Activated CD4-positive, alpha-beta memory T cell treated with anti-CD3 and anti-CD28 coated beads for 36 hours (primary cell): ENCODE data around the gene ITIH4. TPM values are rescaled to one million over a fixed set of nuclear protein-coding genes. Genes with fewer than 3 reads are reported as not detected.
"Not testable (repeated sequence)": the region's sequence is repeated elsewhere in the genome, so short reads cannot be mapped to it uniquely, and the experiment has no call there.

ENCODE experiments used
- CTCF ChIA-PET: fragments of 350-600 bp; sonication (Branson Sonifier 250); formaldehyde crosslinking; loops from one replicate; lab custom pipeline; 2021; ENCODE audit warnings: antibody characterized with exemption, inconsistent platforms; lab: Charles Lee
- POLR2A ChIA-PET: fragments of 350-600 bp; sonication (Branson Sonifier 250); formaldehyde crosslinking; loops from one replicate; lab custom pipeline; 2021; ENCODE audit warnings: antibody characterized with exemption; lab: Charles Lee
- DNase-seq: peaks from one replicate; pipeline ENCODE4 v3.0.0-alpha.2; 2020
- H3K27ac Mint-ChIP-seq: one replicate; pipeline ENCODE4 v1.8.0; 2021; ENCODE audit warnings: mixed read lengths
- H3K27me3 Mint-ChIP-seq: one replicate; pipeline ENCODE4 v1.8.0; 2021; ENCODE audit warnings: mixed read lengths
- H3K36me3 Mint-ChIP-seq: one replicate; pipeline ENCODE4 v1.8.0; 2021; ENCODE audit warnings: mixed read lengths
- H3K4me1 Mint-ChIP-seq: one replicate; pipeline ENCODE4 v1.8.0; 2021; ENCODE audit warnings: low read depth, mixed read lengths
- H3K4me3 Mint-ChIP-seq: one replicate; pipeline ENCODE4 v1.8.0; 2021; ENCODE audit warnings: mild to moderate bottlenecking, mixed read lengths
- H3K9me3 Mint-ChIP-seq: one replicate; pipeline ENCODE4 v1.8.0; 2021; ENCODE audit warnings: mixed read lengths
- intact Hi-C: fragments of 100-400 bp; cut with micrococcal nuclease; formaldehyde crosslinking; loops from one replicate; pipeline ENCODE4 v1.15.1; 2023
- total RNA-seq, 2 experiments: library from RNA; stranded (reverse); gene quantifications; one replicate each; pipeline ENCODE4 v1.2.3, GENCODE V29; 2021

Gene ITIH4
- total RNA-seq, 2 experiments from 2014 or later: 4.3 to 6.3 TPM

DNA sequence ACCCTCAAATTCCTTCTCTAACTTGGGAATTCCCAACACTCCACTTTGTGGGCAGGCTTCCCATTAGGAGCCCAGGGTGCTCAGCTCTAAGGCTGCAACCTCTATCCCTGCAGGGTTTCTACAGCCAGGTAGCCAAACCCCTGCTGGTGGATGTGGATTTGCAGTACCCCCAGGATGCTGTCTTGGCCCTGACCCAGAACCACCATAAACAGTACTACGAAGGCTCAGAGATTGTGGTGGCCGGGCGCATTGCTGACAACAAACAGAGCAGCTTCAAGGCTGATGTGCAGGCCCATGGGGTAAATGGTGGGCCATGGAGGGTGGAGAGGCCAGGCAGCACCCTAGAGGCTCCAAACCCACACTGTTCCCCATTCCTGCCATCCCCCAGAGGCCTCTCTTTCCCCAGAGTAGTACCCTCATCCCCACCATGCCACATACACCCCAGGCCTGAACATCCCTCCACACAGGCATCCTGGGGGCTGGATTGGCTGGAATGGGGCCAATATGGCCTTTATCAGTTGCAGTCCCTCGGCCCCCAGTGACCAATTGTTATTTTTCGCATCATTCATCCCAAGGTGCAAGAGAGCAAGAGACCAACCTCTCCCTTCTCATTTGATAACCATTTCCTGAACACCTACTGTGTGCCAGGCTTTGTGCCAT lies 45.4 kb downstream of the ITIH4 start:
- ChIA-PET CTCF (no interaction called here), POLR2A (no interaction called here)
- intact Hi-C loops: no loop called here
- Mint-ChIP-seq H3K4me3 (no peak overlapping the region), H3K27ac (no peak overlapping the region), H3K27me3 (peaks cover 4% of the 10 kb centered on the region), H3K4me1 (no peaks in the 10 kb centered on the region), H3K36me3 (no peaks in the 10 kb centered on the region), H3K9me3 (no peaks in the 10 kb centered on the region)
- no peak for DNase-seq

DNA sequence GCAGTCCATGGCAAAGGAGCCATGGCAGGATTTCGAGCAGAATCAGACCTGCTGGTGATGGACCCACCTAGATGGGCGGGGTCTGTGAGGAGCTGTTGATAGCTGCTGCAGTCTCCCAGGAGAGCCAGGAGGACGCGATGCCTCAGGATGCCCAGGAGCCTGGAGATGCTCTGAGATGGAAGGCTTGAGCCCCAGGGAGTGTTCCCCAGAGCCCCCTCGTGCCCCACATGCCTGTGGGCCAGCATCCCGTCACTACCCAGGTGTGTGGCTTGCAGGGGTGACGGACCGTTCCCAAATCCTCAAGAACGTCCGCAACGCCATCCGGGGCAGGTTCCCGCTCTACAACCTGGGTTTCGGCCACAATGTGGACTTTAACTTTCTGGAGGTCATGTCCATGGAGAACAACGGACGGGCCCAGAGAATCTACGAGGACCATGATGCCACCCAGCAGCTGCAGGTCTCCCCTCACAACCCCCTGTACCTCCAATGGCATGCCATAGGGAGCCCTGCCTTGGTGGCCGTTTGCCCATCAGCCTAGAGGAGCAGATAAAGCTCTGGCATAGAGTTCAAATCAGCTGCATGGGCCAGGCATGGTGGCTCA lies 46.4 kb downstream of the ITIH4 start:
- intact Hi-C loops: no loop called here
- H3K4me1 Mint-ChIP-seq: no peaks in the 10 kb centered on the region
- H3K27me3 Mint-ChIP-seq: peaks cover 4% of the 10 kb centered on the region
- H3K4me3 Mint-ChIP-seq: no peak overlapping the region
- H3K9me3 Mint-ChIP-seq: no peaks in the 10 kb centered on the region
- H3K36me3 Mint-ChIP-seq: no peaks in the 10 kb centered on the region
- ChIA-PET CTCF (no interaction called here), POLR2A (no interaction called here)
- DNase-seq: no peak
- no peak overlapping the region for H3K27ac Mint-ChIP-seq

DNA sequence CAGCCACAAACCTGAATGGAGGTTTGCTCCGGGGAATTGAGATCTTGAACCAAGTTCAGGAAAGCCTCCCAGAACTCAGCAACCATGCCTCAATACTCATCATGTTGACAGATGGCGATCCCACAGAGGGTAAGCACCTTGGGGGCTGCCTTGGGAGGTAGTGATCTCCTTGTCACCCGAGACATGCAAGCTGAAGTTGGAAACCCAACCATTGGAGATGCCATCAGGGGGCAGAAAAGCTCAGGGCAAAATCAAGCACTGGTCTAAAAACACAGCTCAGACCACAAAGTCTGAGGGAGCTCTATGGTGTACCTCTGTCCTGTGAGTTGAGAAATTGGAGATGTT lies 47.3 kb downstream of the ITIH4 start:
- no peak overlapping the region for H3K4me3 Mint-ChIP-seq
- no peak overlapping the region for H3K27ac Mint-ChIP-seq
- H3K27me3 Mint-ChIP-seq: peaks cover 4% of the 10 kb centered on the region
- no peaks in the 10 kb centered on the region for H3K36me3 Mint-ChIP-seq
- intact Hi-C loops: no loop called here
- DNase-seq: no peak
- CTCF ChIA-PET: no interaction called here
- POLR2A ChIA-PET: no interaction called here
- H3K9me3 Mint-ChIP-seq: no peaks in the 10 kb centered on the region
- H3K4me1 Mint-ChIP-seq: no peaks in the 10 kb centered on the region

DNA sequence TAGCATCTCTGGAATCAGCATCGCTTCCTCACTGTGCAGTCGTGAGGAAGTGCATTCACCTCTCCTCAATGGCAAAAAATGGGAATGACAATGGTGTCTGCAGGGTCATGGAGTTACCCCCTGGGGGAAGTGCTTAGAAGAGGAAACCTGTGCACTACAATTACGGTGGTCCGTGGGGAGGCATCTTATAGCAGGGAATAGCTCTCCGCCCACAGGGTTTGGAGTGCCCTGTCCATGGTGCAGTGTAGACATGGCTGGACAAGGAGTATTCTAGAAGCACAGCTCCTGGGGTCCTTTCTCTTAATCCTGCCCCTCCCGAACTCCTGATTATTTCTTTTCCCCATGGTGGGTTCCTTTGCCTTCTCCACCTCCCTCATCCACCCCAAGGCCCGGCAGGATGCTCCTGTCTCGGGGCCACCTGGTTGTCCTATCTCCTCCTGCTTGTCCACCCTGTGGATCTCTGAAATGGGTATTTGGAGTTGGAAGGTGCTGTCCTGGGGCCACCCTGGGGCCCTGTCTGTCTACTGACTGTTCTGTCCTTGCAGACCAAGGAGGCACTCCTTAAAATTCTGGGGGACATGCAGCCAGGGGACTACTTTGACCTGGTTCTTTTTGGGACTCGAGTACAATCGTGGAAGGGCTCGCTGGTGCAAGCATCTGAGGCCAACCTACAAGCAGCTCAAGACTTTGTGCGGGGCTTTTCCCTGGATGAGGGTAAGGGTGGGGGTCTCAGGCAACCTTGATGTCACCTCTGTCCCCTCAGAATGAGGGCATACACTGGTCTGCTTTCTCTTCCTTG lies 47.9 kb downstream of the ITIH4 start:
- Mint-ChIP-seq H3K27me3 (peaks cover 4% of the 10 kb centered on the region), H3K36me3 (no peaks in the 10 kb centered on the region), H3K27ac (no peak overlapping the region), H3K4me1 (no peaks in the 10 kb centered on the region), H3K9me3 (no peaks in the 10 kb centered on the region), H3K4me3 (no peak overlapping the region)
- ChIA-PET POLR2A (no interaction called here), CTCF (no interaction called here)
- DNase-seq: peak; percentile 4
- intact Hi-C loops: no loop called here

DNA sequence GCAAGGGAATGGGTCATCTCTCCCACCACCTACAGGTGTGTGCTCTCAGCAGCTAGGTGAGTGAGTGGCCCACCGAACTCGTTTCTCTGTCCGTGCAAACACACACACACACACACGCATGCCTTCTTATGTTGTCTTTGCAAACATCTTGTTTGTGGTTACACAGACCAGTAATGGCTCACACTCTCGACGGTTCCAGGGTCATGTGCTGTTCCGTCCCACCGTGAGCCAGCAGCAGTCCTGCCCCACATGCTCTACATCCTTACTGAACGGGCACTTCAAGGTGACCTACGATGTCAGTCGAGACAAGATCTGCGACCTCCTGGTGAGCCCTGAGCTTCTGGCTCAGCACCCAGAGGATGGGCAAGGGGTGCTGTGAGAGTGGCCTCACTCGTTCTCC lies 48.7 kb downstream of the ITIH4 start:
- no peak for DNase-seq
- Mint-ChIP-seq H3K4me3 (no peak overlapping the region), H3K4me1 (no peaks in the 10 kb centered on the region), H3K9me3 (no peaks in the 10 kb centered on the region), H3K27ac (no peak overlapping the region), H3K27me3 (peaks cover 4% of the 10 kb centered on the region), H3K36me3 (no peaks in the 10 kb centered on the region)
- ChIA-PET CTCF (no interaction called here), POLR2A (no interaction called here)
- intact Hi-C loops: no loop called here

DNA sequence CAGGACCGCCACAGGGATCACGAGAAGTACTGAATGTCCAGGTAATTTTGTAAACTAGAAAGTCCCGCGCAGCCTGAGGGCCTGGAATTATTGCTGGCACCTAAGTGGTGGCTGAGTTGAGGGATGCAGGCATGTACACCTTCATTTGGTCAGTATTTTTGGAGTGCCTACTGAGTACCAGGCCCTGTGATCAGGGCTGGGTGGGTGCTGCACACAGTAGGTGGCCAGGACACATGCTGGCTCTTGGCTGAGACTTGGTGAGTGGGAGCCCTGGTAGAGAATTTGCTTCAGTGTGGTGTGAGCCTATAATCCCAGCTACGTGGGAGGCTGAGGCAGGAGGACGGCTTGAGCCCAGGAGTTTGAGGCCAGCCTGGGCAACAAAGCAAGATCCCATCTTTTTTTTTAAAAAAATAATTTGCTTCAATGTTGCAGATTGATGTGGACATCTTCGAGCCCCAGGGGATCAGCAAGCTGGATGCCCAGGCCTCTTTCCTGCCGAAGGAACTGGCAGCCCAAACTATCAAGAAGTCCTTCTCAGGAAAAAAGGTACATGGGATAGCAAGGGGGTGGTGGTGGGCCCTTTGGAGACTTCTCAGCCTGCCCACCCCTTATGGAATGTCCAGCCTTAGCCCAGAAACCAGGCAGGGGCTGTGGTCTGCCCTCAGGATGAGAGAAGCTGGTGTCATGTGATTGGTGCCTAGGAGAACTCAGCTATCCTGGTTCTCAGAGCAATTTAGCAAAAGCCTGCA lies 50.5 kb downstream of the ITIH4 start:
- H3K27me3 Mint-ChIP-seq: peaks cover 4% of the 10 kb centered on the region
- DNase-seq: no peak
- no peaks in the 10 kb centered on the region for H3K9me3 Mint-ChIP-seq
- no peak overlapping the region for H3K4me3 Mint-ChIP-seq
- intact Hi-C loops: no loop called here
- POLR2A ChIA-PET: interaction anchor here (1.0 kb wide), 1 partner anchor 9 kb away, joined by 3 read pairs; no protein-coding TSS in a partner anchor
- no peaks in the 10 kb centered on the region for H3K36me3 Mint-ChIP-seq
- no peaks in the 10 kb centered on the region for H3K4me1 Mint-ChIP-seq
- CTCF ChIA-PET: interaction anchor here (0.7 kb wide), 1 partner anchor 18 kb away, joined by 3 read pairs; no protein-coding TSS in a partner anchor
- no peak overlapping the region for H3K27ac Mint-ChIP-seq

DNA sequence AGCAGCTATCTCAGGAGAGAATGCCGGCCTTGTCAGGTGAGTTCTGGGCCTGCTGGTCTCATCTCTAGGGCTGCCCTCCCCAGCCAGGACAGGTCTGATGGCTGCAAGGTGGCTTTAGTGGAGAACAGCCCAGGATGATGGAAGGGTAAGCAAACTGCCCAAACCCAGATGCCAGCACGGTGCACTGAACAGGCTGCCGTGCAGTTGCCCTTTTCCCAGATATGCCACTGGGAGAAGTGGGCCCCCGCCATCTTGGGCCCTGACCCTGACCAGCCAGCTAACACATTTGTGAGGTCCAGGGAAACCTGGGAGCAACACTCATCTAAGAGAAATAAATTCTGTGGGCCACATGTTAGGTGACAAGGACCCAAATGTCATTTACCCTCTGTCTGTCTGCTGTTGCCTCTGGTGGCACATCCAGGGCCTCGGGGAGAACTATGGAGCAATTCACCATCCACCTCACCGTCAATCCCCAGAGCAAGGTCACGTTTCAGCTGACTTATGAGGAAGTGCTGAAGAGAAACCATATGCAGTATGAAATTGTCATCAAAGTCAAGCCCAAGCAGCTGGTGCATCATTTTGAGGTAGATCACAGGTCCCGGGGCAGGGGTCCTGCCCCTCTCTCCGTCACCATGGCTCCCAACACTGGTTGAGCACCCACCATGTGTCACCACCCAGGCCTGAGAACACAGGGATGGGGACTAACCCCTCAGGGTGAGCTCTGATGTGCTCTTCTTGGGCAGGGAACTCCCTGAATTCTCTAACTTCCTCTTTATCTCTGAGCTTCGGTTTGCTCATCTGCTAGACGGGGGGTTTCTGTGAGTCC lies 51.2 kb downstream of the ITIH4 start:
- H3K4me1 Mint-ChIP-seq: no peaks in the 10 kb centered on the region
- no peaks in the 10 kb centered on the region for H3K36me3 Mint-ChIP-seq
- ChIA-PET POLR2A (interaction anchor here (1.0 kb wide), 1 partner anchor 8 kb away, joined by 3 read pairs; no protein-coding TSS in a partner anchor), CTCF (interaction anchor here (0.7 kb wide), 1 partner anchor 19 kb away, joined by 3 read pairs; no protein-coding TSS in a partner anchor)
- H3K4me3 Mint-ChIP-seq: no peak overlapping the region
- H3K9me3 Mint-ChIP-seq: no peaks in the 10 kb centered on the region
- intact Hi-C loops: no loop called here
- DNase-seq: no peak
- H3K27ac Mint-ChIP-seq: no peak overlapping the region
- peaks cover 4% of the 10 kb centered on the region for H3K27me3 Mint-ChIP-seq

DNA sequence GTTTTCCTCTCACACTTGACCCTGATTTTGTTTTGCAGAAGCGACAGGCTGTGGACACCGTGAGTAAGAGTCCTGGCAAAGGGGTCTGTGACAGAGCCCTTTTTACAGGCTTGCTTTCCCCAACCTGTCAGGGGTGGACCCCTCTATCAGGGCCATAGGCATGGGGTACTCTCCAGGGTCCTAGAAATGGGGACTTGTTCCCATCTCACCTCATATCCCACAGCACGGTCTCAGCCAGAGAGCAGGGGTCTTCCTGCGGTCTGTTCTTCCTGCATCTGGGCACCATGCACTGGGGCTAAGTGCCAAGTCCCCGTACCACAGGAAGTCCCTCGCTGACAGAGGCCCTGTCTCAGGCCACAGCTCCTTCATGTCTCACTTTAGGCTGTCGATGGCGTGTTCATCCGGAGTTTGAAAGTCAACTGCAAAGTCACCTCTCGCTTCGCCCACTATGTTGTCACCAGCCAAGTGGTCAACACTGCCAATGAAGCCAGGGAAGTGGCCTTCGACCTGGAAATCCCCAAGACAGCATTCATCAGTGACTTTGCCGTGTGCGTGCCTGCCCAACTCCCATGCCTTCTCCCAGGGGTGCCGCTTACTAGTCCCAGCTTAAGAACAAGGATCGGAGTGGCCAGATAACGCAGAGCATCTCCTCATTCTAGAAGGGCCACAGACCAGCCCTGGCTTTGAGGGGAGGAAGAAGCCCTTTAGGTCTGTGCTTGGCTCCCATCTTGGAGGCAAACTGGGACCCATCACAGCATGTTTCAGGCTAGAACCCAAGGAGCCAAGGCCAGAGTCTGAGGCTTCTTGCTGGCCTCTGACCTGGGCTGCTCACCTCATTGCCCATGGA lies 52.3 kb downstream of the ITIH4 start:
- ChIA-PET POLR2A (no interaction called here), CTCF (no interaction called here)
- no peak overlapping the region for H3K27ac Mint-ChIP-seq
- H3K4me3 Mint-ChIP-seq: no peak overlapping the region
- no peak for DNase-seq
- no peaks in the 10 kb centered on the region for H3K4me1 Mint-ChIP-seq
- no peaks in the 10 kb centered on the region for H3K36me3 Mint-ChIP-seq
- intact Hi-C loops: no loop called here
- H3K9me3 Mint-ChIP-seq: no peaks in the 10 kb centered on the region
- H3K27me3 Mint-ChIP-seq: peaks cover 4% of the 10 kb centered on the region

DNA sequence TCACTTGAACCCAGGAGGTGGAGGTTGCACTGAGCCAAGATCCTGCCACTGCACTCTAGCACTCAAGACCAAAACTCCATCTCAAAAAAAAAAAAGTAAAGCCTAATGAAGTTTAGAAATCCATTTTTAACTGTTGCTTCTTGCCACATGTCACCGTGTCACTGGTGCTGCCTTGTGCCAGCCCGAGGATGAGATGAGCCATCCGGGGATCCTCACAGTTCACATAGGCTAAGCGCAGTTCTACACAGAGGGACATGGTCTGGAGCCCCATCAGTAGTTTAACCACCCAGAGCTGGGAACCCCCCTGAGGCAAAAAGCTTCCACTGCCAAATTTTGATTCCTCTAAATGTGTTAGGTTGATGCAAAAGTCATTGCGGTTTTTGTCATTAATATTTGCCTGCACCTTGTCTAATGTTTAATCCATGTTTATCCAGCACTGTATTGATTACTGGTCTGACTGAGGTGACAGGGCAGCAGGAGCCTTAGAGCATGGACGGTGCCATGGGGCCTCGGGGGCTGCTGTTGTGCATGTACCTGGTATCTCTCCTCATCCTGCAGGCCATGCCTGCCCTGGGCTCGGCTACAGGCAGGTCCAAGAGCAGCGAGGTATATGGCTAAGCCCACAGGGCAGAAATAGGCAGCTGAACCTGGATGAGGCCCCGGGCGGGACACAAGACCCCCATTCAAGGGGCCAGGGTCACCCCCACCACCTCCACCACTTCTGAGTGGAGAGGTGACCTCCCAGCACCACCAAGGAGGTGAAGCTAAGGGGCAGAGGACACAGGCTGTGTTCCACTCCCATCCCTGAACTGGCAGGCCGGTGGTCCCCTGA lies 53.1 kb downstream of the ITIH4 start, which contains the start of gene ITIH1:
Gene ITIH1 (plus strand): TSS at position 473 of the 832 bp plus-strand sequence. CDS start 17 bp downstream, at position 490.
- Mint-ChIP-seq H3K27me3 (peaks cover 4% of the 10 kb centered on the region), H3K4me3 (no peak within 1 kb of the TSS), H3K4me1 (no peaks in the 10 kb centered on the region), H3K9me3 (no peaks in the 10 kb centered on the region), H3K27ac (no peak within 1 kb of the TSS), H3K36me3 (no peaks in the 10 kb centered on the region)
- intact Hi-C loops: no loop called here
- DNase-seq: no peak
- ChIA-PET CTCF (no interaction called here), POLR2A (no interaction called here)

DNA sequence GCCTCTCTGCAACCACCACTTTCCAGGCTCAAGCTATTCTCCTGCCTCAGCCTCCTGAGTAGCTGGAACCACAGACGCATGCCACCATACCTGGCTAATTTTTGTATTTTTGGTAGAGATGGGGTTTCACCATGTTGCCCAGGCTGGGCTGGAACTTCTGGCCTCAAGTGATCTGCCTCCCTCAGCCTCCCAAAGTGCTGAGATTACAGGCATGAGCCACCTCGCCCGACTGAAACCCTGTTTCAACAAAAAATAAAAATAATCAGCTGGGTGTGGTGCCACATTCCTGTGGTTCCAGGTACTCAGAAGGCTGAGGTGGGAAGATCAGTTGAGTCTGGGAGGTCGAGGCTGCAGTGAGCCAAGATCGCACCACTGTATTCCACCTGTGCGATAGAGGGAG lies 54.0 kb downstream of the ITIH4 start:
- H3K4me3 Mint-ChIP-seq, CTCF ChIA-PET, intact Hi-C loops, H3K9me3 Mint-ChIP-seq, H3K27me3 Mint-ChIP-seq, DNase-seq, H3K36me3 Mint-ChIP-seq, POLR2A ChIA-PET, H3K4me1 Mint-ChIP-seq, H3K27ac Mint-ChIP-seq: not testable (repeated sequence)
